ENCODE results near the gene CTDSPL2. TPM values are rescaled to one million over a fixed set of nuclear protein-coding genes. Genes with fewer than 3 reads are reported as not detected.
"Not testable (repeated sequence)": the region's sequence is repeated elsewhere in the genome, so short reads cannot be mapped to it uniquely, and the experiment has no call there.

CTDSPL2 gene
- total RNA-seq, 1 donor: 108 TPM

DNA sequence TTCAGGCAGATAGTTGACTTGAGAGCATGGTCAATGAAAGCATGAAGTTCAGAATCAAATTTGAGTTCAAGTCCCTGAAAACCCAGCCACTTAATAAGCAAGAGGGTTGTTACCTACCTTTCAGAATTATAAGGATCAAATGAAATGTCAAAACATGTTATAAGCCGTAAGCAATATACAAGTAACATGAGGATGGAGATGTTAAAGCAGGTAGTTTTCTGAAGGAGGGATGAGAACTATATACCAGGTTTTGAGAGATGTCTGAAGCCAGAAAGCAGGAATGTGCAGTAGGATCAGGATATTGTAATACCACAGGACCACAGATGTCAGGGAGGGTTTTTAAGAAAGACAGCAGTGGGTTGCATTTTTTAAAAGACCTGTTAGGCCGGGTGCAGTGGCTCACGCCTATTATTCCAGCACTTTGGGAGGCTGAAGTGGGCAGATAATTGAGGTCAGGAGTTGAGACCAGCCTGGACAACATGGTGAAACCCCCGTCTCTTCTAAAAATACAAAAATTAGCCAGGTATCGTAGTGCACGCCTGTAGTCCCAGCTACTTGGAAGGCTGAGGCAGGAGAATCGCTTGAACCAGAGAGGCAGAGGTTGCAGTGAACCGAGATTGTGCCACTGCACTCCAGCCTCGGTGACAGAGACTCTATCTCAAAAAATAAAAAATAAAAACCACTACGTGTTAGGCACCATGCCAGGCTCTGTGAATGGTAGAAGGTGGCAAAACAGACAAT lies 102.6 kb downstream of the CTDSPL2 start:
- TF ChIP-seq, protein P1, sequence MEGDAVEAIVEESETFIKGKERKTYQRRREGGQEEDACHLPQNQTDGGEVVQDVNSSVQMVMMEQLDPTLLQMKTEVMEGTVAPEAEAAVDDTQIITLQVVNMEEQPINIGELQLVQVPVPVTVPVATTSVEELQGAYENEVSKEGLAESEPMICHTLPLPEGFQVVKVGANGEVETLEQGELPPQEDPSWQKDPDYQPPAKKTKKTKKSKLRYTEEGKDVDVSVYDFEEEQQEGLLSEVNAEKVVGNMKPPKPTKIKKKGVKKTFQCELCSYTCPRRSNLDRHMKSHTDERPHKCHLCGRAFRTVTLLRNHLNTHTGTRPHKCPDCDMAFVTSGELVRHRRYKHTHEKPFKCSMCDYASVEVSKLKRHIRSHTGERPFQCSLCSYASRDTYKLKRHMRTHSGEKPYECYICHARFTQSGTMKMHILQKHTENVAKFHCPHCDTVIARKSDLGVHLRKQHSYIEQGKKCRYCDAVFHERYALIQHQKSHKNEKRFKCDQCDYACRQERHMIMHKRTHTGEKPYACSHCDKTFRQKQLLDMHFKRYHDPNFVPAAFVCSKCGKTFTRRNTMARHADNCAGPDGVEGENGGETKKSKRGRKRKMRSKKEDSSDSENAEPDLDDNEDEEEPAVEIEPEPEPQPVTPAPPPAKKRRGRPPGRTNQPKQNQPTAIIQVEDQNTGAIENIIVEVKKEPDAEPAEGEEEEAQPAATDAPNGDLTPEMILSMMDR (IDR thresholded peaks at IDR 0.05; ENCODE audit: insufficient read depth, low read length): no peak
- DNase-seq (ENCODE audit: low read depth): no peak
- H3K4me3 ChIP-seq (ENCODE audit: low read depth, low read length): no peak overlapping the region

DNA sequence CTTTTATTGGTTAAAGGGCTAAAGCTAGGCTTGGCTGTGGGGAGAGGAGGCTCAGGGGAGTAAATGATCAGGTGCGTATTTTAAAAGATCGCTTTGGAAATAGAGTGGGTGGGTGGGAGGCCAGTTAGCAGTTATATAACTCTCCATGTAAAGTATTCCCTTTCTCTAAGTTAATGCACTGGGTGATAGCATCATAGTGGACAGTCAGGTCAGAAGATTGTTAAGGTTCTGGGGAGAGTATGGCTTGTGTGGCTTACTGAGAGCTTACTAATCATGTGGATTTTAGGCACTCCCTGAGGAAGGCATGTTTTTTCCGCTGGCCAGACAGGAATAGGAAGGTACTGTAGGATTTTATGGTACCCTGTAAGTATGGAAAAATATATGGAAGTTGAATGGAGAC lies 103.2 kb downstream of the CTDSPL2 start:
- H3K4me3 ChIP-seq (ENCODE audit: low read depth, low read length): no peak overlapping the region
- TF ChIP-seq, protein P1 (IDR thresholded peaks at IDR 0.05; ENCODE audit: insufficient read depth, low read length): no peak
- no peak for DNase-seq (ENCODE audit: low read depth)

DNA sequence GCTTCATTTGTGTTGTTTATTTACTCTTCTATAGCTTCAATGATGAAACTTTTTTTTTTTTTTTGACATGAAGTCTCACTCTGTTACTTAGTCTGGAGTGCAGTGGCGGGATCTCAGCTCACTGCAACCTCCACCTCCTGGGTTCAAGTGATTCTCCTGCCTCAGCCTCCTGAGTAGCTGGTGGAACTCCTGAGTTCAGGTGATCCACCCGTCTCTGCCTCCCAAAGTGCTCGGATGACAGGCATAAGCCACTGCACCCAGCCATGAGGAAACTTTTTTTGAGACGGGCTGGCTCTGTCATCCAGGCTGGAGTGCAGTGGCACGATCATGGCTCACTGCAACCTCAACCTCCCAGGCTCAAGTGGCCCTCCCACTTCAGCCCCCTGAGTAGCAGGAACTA lies 104.8 kb downstream of the CTDSPL2 start:
- DNase-seq (ENCODE audit: low read depth); H3K4me3 ChIP-seq (ENCODE audit: low read depth, low read length): not testable (repeated sequence)

DNA sequence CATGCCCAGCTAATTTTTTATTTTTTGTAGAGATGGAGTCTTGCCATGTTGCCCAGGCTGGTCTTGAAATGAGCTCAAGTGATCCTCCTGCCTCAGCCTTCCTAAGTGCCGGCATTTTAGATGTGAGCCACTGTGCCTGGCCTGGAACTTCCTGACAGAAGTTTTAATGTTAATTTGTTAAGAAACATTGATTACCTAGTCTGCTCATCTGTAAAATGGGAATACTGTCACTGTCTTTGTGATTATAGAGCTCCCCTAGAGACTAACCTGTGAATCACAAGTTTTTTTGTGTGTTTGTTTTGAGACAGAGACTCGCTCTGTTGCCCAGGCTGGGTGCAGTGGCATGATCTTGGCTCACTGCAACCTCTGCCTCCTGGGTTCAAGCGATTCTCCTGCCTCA lies 105.3 kb downstream of the CTDSPL2 start:
- no peak for DNase-seq (ENCODE audit: low read depth)
- H3K4me3 ChIP-seq (ENCODE audit: low read depth, low read length): no peak overlapping the region
- TF ChIP-seq, protein P1 (IDR thresholded peaks at IDR 0.05; ENCODE audit: insufficient read depth, low read length): no peak

DNA sequence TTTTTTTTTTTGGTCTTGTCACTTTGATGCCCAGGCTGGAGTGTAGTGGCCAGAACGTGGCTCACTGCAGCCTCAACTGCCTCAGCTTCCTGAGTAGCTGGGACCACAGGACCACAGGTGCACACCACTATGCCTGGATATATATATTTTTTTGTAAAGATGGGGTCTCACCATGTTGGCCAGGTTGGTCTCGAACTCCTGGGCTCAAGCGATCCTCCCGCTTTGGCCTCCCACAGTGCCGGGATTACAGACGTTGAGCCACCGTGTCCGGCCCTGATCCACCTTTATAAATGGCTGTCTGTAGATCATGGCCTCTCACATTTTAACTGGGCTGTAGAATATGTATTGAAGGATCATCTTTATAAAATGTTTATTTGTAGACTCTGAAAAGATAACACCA lies 107.7 kb downstream of the CTDSPL2 start:
- TF ChIP-seq, protein P1 (IDR thresholded peaks at IDR 0.05; ENCODE audit: insufficient read depth, low read length): no peak
- no peak for DNase-seq (ENCODE audit: low read depth)
- H3K4me3 ChIP-seq (ENCODE audit: low read depth, low read length): no peak overlapping the region

DNA sequence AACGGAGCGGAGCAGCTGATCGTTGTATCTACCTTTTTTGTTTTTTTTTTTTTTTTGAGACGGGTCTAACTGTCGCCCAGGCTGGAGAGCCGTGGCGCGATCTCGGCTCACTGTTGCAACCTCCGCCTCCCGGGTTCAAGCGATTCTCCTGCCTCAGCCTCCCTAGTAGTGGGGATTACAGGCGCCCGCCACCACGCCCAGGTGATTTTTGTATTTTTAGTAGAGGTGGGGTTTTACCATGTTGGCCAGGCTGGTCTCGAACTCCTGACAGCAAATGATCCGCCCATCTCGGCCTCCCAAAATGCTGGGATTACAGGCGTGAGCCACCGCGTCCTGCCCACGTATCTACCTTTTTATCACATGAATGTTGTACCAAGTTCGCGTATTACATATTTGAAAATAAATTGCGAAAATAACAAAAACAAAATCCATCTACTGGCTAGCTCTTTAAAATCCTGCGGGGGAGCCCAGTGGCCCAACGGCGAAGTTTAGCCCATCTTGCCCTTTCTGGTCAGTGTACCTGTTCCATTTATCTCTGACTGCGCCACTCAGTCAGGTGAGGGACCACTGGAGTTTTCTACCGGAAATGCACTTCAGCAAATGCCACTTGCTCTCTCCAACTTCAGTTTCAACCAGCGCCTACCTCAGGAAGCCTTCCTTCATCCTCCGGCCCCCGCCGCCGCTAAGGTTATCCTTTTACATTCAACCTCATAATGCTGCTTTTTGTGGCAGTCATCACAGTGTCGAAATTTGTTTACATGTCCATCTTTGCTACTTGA lies 108.3 kb downstream of the CTDSPL2 start:
- TF ChIP-seq, protein P1 (IDR thresholded peaks at IDR 0.05; ENCODE audit: insufficient read depth, low read length): no peak
- no peak for DNase-seq (ENCODE audit: low read depth)

DNA sequence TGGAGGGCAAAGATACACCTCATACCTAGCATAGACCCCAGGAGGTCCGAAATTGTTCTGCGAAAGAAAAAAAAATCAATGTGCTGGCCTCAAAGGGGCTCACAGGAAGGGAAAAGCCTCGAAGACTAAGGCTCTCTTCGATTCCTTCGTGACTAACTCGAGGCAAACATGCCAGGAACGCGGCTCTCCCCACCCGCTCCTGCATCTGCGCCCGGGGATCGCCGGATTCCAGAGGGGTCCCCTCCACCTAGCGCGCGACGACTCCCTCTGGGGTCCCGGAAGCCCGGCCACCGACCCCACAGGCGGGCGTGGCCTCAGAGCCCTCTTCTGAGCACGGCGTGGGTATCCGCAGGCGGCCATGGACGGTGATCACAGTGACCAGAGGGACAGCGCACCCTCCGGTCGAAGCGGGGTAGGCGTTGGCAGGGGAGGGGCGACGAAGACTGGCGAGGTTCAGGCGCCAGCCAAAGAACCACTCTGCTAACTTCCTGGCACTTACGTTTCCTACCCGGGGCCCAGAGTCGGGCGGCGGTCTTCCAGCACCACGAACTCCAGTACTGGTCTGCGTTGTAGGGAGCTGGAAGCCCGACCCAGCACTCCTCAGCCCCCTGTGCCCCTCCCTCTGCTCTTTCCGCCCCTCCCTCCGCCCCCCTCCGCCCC lies 109.0 kb downstream of the CTDSPL2 start:
- peak overlapping the region; percentile 69 for H3K4me3 ChIP-seq (ENCODE audit: low read depth, low read length)
- TF ChIP-seq, protein P1 (IDR thresholded peaks at IDR 0.05; ENCODE audit: insufficient read depth, low read length): peak; percentile 61
- DNase-seq (ENCODE audit: low read depth): peak; percentile 73

More for the DNA sequence above, 108.3 kb downstream of the CTDSPL2 start:
- H3K4me3 ChIP-seq (ENCODE audit: low read depth, low read length): peak overlapping the region; percentile 69
